OCI-LY3 (cell line): ENCODE data around the gene FMN1.

Experiments
- H2AFZ ChIP-seq: fragments of 200-600, 300-600 bp; shearing (Covaris generic); 2 replicates; pipeline ENCODE4 v1.6.0; 2014; ENCODE audit warnings: antibody characterized with exemption, low read depth, low read length
- H3K27ac ChIP-seq: fragments of 200-600, 300-600 bp; sonication (generic); 2 replicates; pipeline ENCODE4 v1.5.1; 2014; ENCODE audit warnings: mild to moderate bottlenecking, low read length, moderate library complexity, mixed read lengths
- H3K27me3 ChIP-seq: fragments of 200-600, 300-600 bp; sonication (generic); 2 replicates; pipeline ENCODE4 v1.6.1; 2014; ENCODE audit warnings: low read depth, low read length, mixed read lengths
- H3K36me3 ChIP-seq: fragments of 200-600, 300-600 bp; sonication (generic); replicated peaks from 2 replicates; pipeline ENCODE3; 2014; ENCODE audit warnings: low read depth, low read length, mixed read lengths
- H3K4me1 ChIP-seq: fragments of 300-600, 200-600 bp; sonication (generic); 2 replicates; pipeline ENCODE4 v1.6.1; 2014; ENCODE audit warnings: low read length, mixed read lengths
- H3K4me2 ChIP-seq: fragments of 200-600, 300-600 bp; sonication (generic); 2 replicates; pipeline ENCODE4 v1.6.1; 2014; ENCODE audit warnings: low read length, mixed read lengths
- H3K4me3 ChIP-seq: fragments of 300-600, 200-600 bp; sonication (generic); 2 replicates; pipeline ENCODE4 v1.5.1; 2014; ENCODE audit warnings: antibody characterized with exemption, mild to moderate bottlenecking, low read length, moderate library complexity
- H3K79me2 ChIP-seq: fragments of 300-600, 200-600 bp; shearing (Covaris generic); 2 replicates; pipeline ENCODE4 v1.6.1; 2014; ENCODE audit warnings: mild to moderate bottlenecking, low read length, mixed read lengths
- H3K9ac ChIP-seq: fragments of 300-600, 200-600 bp; shearing (Covaris generic); 2 replicates; pipeline ENCODE4 v1.6.0; 2014; ENCODE audit warnings: mild to moderate bottlenecking, low read length, moderate library complexity
- H3K9me3 ChIP-seq: fragments of 200-600, 300-600 bp; shearing (Covaris generic); 2 replicates; pipeline ENCODE4 v1.6.1; 2014; ENCODE audit warnings: low read length, mixed read lengths; ENCODE audit not compliant: insufficient read depth
- H4K20me1 ChIP-seq: fragments of 200-600, 300-600 bp; sonication (generic); 2 replicates; pipeline ENCODE4 v1.6.1; 2016; ENCODE audit warnings: low read length, mixed read lengths; ENCODE audit not compliant: insufficient read depth
- CTCF ChIP-seq: fragments of 200-600, 300-600 bp; sonication (generic); IDR thresholded peaks from 2 replicates; pipeline ENCODE4 v1.5.1; 2014; ENCODE audit warnings: antibody characterized with exemption, low read length, low read depth
- EZH2phosphoT487 ChIP-seq: fragments of 200-600 bp; shearing (Covaris generic); IDR thresholded peaks from 2 replicates; pipeline ENCODE4 v1.6.1; 2018; ENCODE audit warnings: antibody characterized with exemption, mixed run types, low read depth

FMN1 gene

GRCh38 chr15:33132233-33132580 is 62.3 kb downstream of the FMN1 start:
- Histone ChIP-seq H3K4me2 (no peak overlapping the region), H3K4me1 (peaks cover 6% of the 10 kb centered on the region; the same call in 1 of the 2 replicates), H3K9ac (no peak overlapping the region), H3K9me3 (no peaks in the 10 kb centered on the region), H3K36me3 (no peaks in the 10 kb centered on the region), H3K4me3 (no peak overlapping the region), H2AFZ (no peak overlapping the region), H3K79me2 (no peaks in the 10 kb centered on the region), H3K27ac (no peak overlapping the region), H3K27me3 (peaks cover 30% of the 10 kb centered on the region), H4K20me1 (no peaks in the 10 kb centered on the region)
- TF ChIP-seq CTCF, result no peak
- TF ChIP-seq EZH2phosphoT487, result no peak

GRCh38 chr15:33131552-33132232 is 62.8 kb downstream of the FMN1 start:
- TF ChIP-seq EZH2phosphoT487, result no peak
- no peak for TF ChIP-seq CTCF
- Histone ChIP-seq H3K27me3 (peaks cover 30% of the 10 kb centered on the region), H3K4me1 (peaks cover 6% of the 10 kb centered on the region; the same call in 1 of the 2 replicates), H3K79me2 (no peaks in the 10 kb centered on the region), H3K9ac (no peak overlapping the region), H3K4me2 (no peak overlapping the region), H2AFZ (no peak overlapping the region), H4K20me1 (no peaks in the 10 kb centered on the region), H3K36me3 (no peaks in the 10 kb centered on the region), H3K27ac (no peak overlapping the region), H3K4me3 (no peak overlapping the region), H3K9me3 (no peaks in the 10 kb centered on the region)

- Histone ChIP-seq H3K4me2 (no peak overlapping the region), H3K4me3 (no peak overlapping the region), H3K9me3 (no peaks in the 10 kb centered on the region), H3K27ac (no peak overlapping the region), H3K9ac (no peak overlapping the region), H3K27me3 (peaks cover 8% of the 10 kb centered on the region; the same call in 1 of the 2 replicates), H4K20me1 (no peaks in the 10 kb centered on the region), H2AFZ (no peak overlapping the region), H3K36me3 (no peaks in the 10 kb centered on the region), H3K4me1 (no peaks in the 10 kb centered on the region), H3K79me2 (no peaks in the 10 kb centered on the region)
- no peak for TF ChIP-seq CTCF
- no peak for TF ChIP-seq EZH2phosphoT487
Measured at GRCh38 chr15:33126559-33127290, 67.8 kb downstream of the FMN1 start.

- no peak overlapping the region for H3K27ac ChIP-seq
- no peaks in the 10 kb centered on the region for H3K79me2 ChIP-seq
- H3K36me3 ChIP-seq, result no peaks in the 10 kb centered on the region
- no peak overlapping the region for H3K4me2 ChIP-seq
- H3K27me3 ChIP-seq, result peaks cover 5% of the 10 kb centered on the region; the same call in 1 of the 2 replicates
- H3K4me3 ChIP-seq, result no peak overlapping the region
- no peak overlapping the region for H3K9ac ChIP-seq
- H3K4me1 ChIP-seq, result no peaks in the 10 kb centered on the region
- H3K9me3 ChIP-seq, result no peaks in the 10 kb centered on the region
- H2AFZ ChIP-seq, result no peak overlapping the region
- H4K20me1 ChIP-seq, result no peaks in the 10 kb centered on the region
- TF ChIP-seq EZH2phosphoT487 (no peak), CTCF (no peak)
Measured at GRCh38 chr15:33125894-33126537, 68.5 kb downstream of the FMN1 start.
